RWPE1 (cell line): ENCODE results near the gene DERA.
A peak's percentile ranks its signal among the peaks of the same experiment; 100 is the strongest.

Experiments
- CTCF ChIA-PET: fragments of 350-600 bp; sonication (Branson Sonifier 250); formaldehyde crosslinking; extraction: SDS; loops from one replicate; lab custom pipeline; 2021; lab: Yijun Ruan, JAX
- POLR2A ChIA-PET: fragments of 400-600 bp; formaldehyde crosslinking; extraction: SDS; loops from one replicate; lab custom pipeline; 2020; ENCODE audit warnings: antibody characterized with exemption; ENCODE audit not compliant: low non-redundant PET; lab: Yijun Ruan, JAX
- DNase-seq: peaks from one replicate; pipeline ENCODE4 v3.0.0; 2012; ENCODE audit warnings: low spot score
- H3K27ac ChIP-seq: fragments of 450-650 bp; 2 replicates; pipeline ENCODE4 v1.5.1; 2017
- TF ChIP-seq, protein P1 (sequence below): fragments of 450-650 bp; conservative IDR thresholded peaks from 2 replicates; pipeline ENCODE4 v1.5.1; 2017; ENCODE audit warnings: low read depth, mild to moderate bottlenecking

DERA gene

DNA sequence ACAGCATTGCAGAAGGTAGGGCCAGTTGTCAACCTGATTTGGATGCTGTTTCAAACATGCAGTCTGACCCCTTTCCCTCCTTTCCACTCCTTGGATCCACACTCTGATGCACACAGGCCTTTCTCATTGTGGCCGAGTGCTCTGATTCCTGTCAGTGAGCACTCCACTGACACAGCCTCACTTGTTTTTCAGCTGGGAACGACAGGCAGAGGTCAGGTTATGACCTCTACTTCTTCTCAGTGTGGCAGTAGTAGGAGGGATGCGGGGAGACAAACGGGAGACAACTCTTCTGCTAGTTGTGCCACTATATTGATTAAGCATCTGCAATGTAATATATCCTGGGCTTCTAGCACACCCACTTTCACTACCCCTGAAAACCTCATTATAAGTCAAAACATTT, 61.8 kb downstream of the DERA start:
- DNase-seq: no peak
- no peak overlapping the region for H3K27ac ChIP-seq
- TF ChIP-seq, protein P1, sequence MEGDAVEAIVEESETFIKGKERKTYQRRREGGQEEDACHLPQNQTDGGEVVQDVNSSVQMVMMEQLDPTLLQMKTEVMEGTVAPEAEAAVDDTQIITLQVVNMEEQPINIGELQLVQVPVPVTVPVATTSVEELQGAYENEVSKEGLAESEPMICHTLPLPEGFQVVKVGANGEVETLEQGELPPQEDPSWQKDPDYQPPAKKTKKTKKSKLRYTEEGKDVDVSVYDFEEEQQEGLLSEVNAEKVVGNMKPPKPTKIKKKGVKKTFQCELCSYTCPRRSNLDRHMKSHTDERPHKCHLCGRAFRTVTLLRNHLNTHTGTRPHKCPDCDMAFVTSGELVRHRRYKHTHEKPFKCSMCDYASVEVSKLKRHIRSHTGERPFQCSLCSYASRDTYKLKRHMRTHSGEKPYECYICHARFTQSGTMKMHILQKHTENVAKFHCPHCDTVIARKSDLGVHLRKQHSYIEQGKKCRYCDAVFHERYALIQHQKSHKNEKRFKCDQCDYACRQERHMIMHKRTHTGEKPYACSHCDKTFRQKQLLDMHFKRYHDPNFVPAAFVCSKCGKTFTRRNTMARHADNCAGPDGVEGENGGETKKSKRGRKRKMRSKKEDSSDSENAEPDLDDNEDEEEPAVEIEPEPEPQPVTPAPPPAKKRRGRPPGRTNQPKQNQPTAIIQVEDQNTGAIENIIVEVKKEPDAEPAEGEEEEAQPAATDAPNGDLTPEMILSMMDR: no peak
- ChIA-PET POLR2A (no interaction called here), CTCF (no interaction called here)

DNA sequence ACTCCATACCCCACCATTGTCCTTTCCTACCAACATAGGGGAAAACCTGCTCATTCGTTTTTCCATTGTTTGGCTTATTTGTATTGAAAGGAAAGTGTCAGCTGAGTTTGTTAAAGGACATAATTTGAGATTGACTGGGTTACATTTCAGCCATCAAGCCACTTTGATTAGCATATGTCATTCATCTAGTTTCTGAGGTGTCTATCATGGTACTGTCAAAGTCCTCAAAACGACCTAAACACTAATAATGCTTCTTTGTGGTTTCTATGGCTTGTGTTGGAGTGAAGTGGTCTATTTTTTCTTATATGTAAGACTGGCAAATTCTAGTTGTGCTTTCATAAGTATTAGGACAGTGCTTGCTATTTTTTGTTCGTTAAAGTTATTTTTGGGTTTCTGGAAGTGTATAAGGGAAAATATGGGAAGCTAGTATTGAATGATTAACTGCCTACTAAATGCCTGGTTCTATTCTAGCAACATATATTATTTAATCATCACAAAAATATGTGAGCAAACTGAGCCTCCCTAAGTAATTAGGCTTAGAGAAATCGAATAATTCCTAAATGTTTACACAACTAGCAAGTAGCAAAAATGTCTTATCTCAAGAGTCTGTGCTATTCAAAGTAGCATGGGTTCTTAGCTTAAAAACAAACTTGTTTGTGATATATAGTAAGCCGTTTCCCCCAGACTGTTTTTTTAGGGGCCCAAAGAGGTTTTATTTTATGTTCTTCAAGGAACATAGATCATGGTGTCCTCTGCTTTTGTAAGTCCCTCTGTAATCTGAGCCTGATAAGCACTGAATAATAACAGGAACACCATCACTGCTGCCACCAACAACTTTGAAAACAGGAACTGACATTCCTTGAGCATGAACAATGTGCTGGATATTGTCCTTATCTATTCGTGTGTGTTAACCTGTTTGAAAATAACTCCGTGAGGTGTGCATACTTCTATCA, 67.1 kb downstream of the DERA start:
- H3K27ac ChIP-seq: no peak overlapping the region
- TF ChIP-seq, protein P1: no peak
- POLR2A ChIA-PET: no interaction called here
- CTCF ChIA-PET: interaction anchor here (0.6 to 0.8 kb wide), 2 partner anchors 98 to 431 kb away, joined by 3 to 4 read pairs; no protein-coding TSS in a partner anchor
- peak; percentile 20 for DNase-seq

DNA sequence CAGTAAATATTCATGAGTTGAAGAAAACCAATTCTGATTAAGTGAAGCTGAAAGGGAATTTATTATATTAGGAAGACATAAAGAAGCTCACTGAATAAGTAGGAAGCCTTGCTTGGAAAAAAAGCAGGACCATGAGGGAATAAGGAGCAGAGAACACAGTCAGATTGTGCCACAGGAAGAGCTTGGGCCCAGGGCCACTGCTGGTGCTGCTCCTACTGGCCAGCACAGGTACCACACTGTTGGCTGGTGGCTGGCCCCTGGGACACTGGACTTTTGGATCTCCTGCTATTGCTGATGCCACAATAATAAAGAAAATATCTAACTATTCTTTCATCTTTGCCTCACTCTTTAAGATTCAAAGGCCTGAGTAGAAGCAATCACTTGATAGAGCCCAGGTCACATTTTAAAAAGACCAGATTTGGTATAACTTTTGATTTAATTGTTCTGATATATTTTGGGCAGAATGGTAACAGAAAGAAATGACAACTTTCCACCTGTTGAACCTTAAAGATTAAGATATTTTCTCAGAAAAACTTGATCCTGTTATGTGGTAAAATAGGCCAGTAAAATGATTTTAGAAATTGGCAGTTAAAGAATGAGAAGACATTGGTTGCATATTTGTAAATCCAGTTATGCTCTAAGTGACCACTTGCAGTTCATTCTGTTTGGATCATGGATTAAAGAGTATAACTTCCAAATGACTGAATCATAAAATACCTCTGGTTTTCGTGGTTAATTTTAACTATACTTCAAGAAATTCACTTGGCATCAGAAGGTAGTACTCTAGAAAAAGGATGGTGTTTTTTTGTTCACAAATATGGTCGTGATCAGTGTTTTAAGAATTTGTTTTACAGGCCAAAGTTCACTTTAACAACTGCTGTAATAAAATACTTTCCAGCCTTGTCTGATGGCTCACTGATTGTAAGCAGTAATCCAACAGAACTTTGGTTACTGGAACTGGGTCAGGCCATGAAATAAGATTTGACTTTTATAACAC, 68.3 kb downstream of the DERA start:
- ChIA-PET POLR2A (no interaction called here), CTCF (no interaction called here)
- H3K27ac ChIP-seq: no peak overlapping the region
- DNase-seq: peak; percentile 21
- TF ChIP-seq, protein P1: no peak

DNA sequence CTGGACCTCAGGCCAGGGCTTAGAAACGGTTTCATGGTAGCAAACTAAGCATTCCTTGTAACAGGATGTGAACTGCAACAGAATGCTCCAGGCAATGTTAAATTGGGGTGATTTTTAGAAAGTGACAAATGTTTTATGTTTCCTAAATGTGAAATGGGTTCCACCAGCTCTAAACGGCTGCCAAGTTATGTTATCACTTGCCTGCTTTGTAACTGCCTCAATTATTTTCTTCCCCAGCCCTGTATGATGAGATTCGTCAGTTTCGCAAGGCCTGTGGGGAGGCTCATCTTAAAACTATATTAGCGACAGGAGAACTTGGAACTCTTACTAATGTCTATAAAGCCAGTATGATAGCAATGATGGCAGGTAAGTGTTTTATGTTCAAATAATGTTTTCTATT, 70.9 kb downstream of the DERA start:
- H3K27ac ChIP-seq: no peak overlapping the region
- TF ChIP-seq, protein P1: no peak
- no peak for DNase-seq
- ChIA-PET POLR2A (no interaction called here), CTCF (interaction anchor here (0.6 to 1.0 kb wide), 3 partner anchors 12 to 89 kb away, joined by 3 to 5 read pairs (median 4); partner anchors contain the start of gene DERA)

DNA sequence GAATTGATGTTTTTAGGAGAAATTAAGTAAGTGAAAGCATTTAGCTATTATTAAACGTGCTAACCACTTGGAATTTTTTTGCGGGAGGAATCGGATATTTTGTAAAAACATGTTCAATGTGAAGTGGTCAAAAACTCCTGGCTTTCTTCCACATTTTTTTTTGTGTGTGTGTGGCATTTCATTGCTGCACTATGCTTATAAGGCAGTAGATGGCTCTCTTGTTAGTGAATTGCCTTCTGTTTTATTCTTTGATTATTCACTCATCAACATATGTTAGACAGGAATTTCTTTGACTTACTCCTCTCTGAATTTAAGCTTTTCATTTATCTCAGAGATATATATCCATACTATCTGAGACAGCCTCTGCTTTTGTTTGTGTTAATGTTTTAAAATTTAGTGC, 71.3 kb downstream of the DERA start:
- no peak overlapping the region for H3K27ac ChIP-seq
- POLR2A ChIA-PET: no interaction called here
- CTCF ChIA-PET: interaction anchor here (0.6 to 1.0 kb wide), 6 partner anchors 11 to 1600 kb away, joined by 3 to 5 read pairs (median 4); partner anchors contain the start of gene DERA
- TF ChIP-seq, protein P1: peak; percentile 14; the same call in 1 of the 2 replicates
- DNase-seq: peak; percentile 25

DNA sequence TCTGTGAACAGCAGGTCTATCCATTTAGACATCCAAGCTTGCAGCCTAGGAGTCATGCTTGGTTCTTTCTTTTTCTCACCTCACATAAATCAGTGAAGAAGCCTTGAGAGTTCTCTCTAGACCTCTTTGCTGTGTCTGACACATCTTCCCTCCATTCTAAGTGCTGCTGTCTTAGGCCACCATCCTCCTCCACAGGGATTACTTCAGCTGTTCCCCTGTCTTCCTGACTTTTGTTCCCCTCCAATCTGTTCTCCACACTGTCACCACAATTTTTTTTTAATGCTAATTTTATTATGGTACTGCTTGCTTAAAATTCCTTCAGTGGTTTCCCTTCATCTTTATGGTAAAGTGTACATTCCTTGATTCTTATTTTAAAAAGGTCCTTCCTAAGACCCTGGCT, 71.8 kb downstream of the DERA start:
- TF ChIP-seq, protein P1: no peak
- H3K27ac ChIP-seq: no peak overlapping the region
- no peak for DNase-seq
- ChIA-PET CTCF (interaction anchor here (0.7 kb wide), 3 partner anchors 11 to 1600 kb away, joined by 3 to 5 read pairs (median 4); no protein-coding TSS in a partner anchor), POLR2A (no interaction called here)
